AG04449 (cell line): ENCODE results near the gene SLC35A5.

ENCODE experiments used
- CTCF ChIA-PET: fragments of 350-600 bp; formaldehyde crosslinking; extraction: SDS; loops from one replicate; lab custom pipeline; 2021; ENCODE audit warnings: antibody characterized with exemption; lab: Yijun Ruan, JAX
- POLR2A ChIA-PET: fragments of 400-600, 350-600 bp; formaldehyde crosslinking; extraction: SDS; loops from one replicate; lab custom pipeline; 2020; ENCODE audit warnings: antibody characterized with exemption, inconsistent platforms; lab: Yijun Ruan, JAX
- DNase-seq: peaks from one replicate; pipeline ENCODE4 v3.0.0-alpha.2; 2010; ENCODE audit warnings: low read depth, low spot score
- H3K4me3 ChIP-seq: 2 replicates; pipeline ENCODE4 v1.5.1; 2011; ENCODE audit warnings: low read depth, mild to moderate bottlenecking, control low read depth, low read length
- CTCF ChIP-seq: IDR thresholded peaks from one replicate; pipeline ENCODE4 v1.5.1; 2011; ENCODE audit warnings: mild to moderate bottlenecking, moderate library complexity, low read length, control low read depth, inconsistent platforms; ENCODE audit not compliant: insufficient read depth; ENCODE audit errors: missing control alignments

Gene SLC35A5

GRCh38 chr3:112582244-112582874 is 20.5 kb downstream of the SLC35A5 start:
- no peak overlapping the region for H3K4me3 ChIP-seq
- ChIA-PET CTCF (interaction anchor here (0.6 to 4.5 kb wide), 42 partner anchors 8 to 705 kb away, joined by 3 to 36 read pairs (median 4); partner anchors contain the start of genes ATG3 and SLC35A5), POLR2A (interaction anchor here (0.9 to 1.3 kb wide), 4 partner anchors 53 to 437 kb away, joined by 3 to 4 read pairs (median 4); a partner anchor contains a TSS)
- peak; percentile 37 for DNase-seq
- peak; percentile 53 for TF ChIP-seq CTCF

GRCh38 chr3:112583105-112583504 is 21.3 kb downstream of the SLC35A5 start:
- no peak for DNase-seq
- POLR2A ChIA-PET = no interaction called here
- no peak for TF ChIP-seq CTCF
- CTCF ChIA-PET = interaction anchor here (0.7 to 4.5 kb wide), 25 partner anchors 10 to 452 kb away, joined by 3 to 36 read pairs (median 6); partner anchors contain the start of genes ATG3 and SLC35A5
- H3K4me3 ChIP-seq = no peak overlapping the region

- ChIA-PET CTCF (interaction anchor here (1.4 kb wide), 1 partner anchor 17 kb away, joined by 3 read pairs; no protein-coding TSS in a partner anchor), POLR2A (no interaction called here)
- DNase-seq = no peak
- no peak overlapping the region for H3K4me3 ChIP-seq
- no peak for TF ChIP-seq CTCF
Measured at GRCh38 chr3:112585782-112586181, 23.9 kb downstream of the SLC35A5 start.

- no peak for DNase-seq
- ChIA-PET CTCF (interaction anchor here (0.6 to 3.0 kb wide), 5 partner anchors 8 to 393 kb away, joined by 3 to 8 read pairs (median 4); no protein-coding TSS in a partner anchor), POLR2A (no interaction called here)
- TF ChIP-seq CTCF = no peak
- H3K4me3 ChIP-seq = no peak overlapping the region
Measured at GRCh38 chr3:112587336-112587735, 25.5 kb downstream of the SLC35A5 start.

- ChIA-PET CTCF (interaction anchor here (0.6 to 1.5 kb wide), 2 partner anchors 11 to 13 kb away, joined by 3 to 4 read pairs; no protein-coding TSS in a partner anchor), POLR2A (no interaction called here)
Measured at GRCh38 chr3:112593258-112593657, 31.4 kb downstream of the SLC35A5 start.

More at GRCh38 chr3:112593258-112593657, 31.4 kb downstream of the SLC35A5 start:
- H3K4me3 ChIP-seq = no peak overlapping the region
- no peak for TF ChIP-seq CTCF
- no peak for DNase-seq
